ENCODE data around the gene RUBCN. TPM values are rescaled to one million over a fixed set of nuclear protein-coding genes. Genes with fewer than 3 reads are reported as not detected.
A peak's percentile ranks its signal among the peaks of the same experiment; 100 is the strongest.

The RUBCN gene
- total RNA-seq, 1 experiment from 2014 or later, result 37.9 TPM

DNA sequence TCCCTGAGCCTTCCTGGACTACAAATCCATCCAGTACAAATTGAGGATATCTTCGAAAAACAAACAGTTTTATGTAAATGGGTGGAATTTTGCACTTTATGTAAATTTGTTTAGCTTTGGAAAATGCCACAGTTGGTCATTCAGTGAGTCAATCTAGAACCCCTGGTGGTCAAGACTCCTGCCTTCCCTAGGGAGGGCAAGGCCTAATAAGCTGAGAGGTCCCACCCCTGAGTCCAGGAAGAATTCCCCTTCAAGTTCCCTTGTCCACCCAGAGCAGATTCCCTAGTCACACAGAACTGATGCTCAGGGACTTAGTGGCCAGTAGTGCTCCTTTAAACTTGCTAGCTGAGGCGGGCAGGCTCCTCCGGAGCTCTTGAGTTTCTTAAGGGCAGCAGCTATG is 6.1 kb upstream of the RUBCN start:
- Histone ChIP-seq H3K27me3 (ENCODE audit: control insufficient read depth, insufficient read depth, low read length) (no peaks in the 10 kb centered on the region), H3K27ac (ENCODE audit: low read length) (no peak overlapping the region), H3K9me3 (ENCODE audit: control insufficient read depth, insufficient read depth, low read depth, low read length) (no peaks in the 10 kb centered on the region), H3K36me3 (ENCODE audit: control insufficient read depth, insufficient read depth, low read length) (no peaks in the 10 kb centered on the region), H3K4me3 (ENCODE audit: low read depth in 2 of 2, low read length in 2 of 2) (no peak overlapping the region), H3K4me1 (ENCODE audit: control insufficient read depth, insufficient read depth, low read length) (peaks cover 7% of the 10 kb centered on the region)
- no peak for DNase-seq (ENCODE audit: low read depth, low spot score)
- intact Hi-C loops (cut with micrococcal nuclease; ENCODE audit: unreplicated experiment), result no loop called here
- peak; percentile 44; the same call in 1 of the 2 replicates for ATAC-seq
- ChIA-PET POLR2A (no interaction called here), CTCF (no interaction called here)
- TF ChIP-seq POLR2AphosphoS5 (IDR thresholded peaks at IDR 0.05; ENCODE audit: low read depth, low read length) (no peak), SIN3A (IDR thresholded peaks at IDR 0.05; ENCODE audit: borderline replicate concordance, insufficient read depth, low read depth, low read length) (no peak), TCF7L2 (IDR thresholded peaks at IDR 0.05; ENCODE audit: low read depth, low read length) (no peak)
- TF ChIP-seq, protein P1, sequence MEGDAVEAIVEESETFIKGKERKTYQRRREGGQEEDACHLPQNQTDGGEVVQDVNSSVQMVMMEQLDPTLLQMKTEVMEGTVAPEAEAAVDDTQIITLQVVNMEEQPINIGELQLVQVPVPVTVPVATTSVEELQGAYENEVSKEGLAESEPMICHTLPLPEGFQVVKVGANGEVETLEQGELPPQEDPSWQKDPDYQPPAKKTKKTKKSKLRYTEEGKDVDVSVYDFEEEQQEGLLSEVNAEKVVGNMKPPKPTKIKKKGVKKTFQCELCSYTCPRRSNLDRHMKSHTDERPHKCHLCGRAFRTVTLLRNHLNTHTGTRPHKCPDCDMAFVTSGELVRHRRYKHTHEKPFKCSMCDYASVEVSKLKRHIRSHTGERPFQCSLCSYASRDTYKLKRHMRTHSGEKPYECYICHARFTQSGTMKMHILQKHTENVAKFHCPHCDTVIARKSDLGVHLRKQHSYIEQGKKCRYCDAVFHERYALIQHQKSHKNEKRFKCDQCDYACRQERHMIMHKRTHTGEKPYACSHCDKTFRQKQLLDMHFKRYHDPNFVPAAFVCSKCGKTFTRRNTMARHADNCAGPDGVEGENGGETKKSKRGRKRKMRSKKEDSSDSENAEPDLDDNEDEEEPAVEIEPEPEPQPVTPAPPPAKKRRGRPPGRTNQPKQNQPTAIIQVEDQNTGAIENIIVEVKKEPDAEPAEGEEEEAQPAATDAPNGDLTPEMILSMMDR (IDR thresholded peaks at IDR 0.05), result no peak
- TF ChIP-seq, protein P2, sequence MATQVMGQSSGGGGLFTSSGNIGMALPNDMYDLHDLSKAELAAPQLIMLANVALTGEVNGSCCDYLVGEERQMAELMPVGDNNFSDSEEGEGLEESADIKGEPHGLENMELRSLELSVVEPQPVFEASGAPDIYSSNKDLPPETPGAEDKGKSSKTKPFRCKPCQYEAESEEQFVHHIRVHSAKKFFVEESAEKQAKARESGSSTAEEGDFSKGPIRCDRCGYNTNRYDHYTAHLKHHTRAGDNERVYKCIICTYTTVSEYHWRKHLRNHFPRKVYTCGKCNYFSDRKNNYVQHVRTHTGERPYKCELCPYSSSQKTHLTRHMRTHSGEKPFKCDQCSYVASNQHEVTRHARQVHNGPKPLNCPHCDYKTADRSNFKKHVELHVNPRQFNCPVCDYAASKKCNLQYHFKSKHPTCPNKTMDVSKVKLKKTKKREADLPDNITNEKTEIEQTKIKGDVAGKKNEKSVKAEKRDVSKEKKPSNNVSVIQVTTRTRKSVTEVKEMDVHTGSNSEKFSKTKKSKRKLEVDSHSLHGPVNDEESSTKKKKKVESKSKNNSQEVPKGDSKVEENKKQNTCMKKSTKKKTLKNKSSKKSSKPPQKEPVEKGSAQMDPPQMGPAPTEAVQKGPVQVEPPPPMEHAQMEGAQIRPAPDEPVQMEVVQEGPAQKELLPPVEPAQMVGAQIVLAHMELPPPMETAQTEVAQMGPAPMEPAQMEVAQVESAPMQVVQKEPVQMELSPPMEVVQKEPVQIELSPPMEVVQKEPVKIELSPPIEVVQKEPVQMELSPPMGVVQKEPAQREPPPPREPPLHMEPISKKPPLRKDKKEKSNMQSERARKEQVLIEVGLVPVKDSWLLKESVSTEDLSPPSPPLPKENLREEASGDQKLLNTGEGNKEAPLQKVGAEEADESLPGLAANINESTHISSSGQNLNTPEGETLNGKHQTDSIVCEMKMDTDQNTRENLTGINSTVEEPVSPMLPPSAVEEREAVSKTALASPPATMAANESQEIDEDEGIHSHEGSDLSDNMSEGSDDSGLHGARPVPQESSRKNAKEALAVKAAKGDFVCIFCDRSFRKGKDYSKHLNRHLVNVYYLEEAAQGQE (IDR thresholded peaks at IDR 0.05; ENCODE audit: insufficient read depth in 1 of 2, low read depth in 2 of 2, low read length in 1 of 2), result no peak
- in situ Hi-C loops (cut with HindIII; ENCODE audit: low pct_unique_long_range_greater_than_20kb, low sequenced_read_pairs), result no loop called here
- BruUV-seq (replicated peaks), result no TSS peak

DNA sequence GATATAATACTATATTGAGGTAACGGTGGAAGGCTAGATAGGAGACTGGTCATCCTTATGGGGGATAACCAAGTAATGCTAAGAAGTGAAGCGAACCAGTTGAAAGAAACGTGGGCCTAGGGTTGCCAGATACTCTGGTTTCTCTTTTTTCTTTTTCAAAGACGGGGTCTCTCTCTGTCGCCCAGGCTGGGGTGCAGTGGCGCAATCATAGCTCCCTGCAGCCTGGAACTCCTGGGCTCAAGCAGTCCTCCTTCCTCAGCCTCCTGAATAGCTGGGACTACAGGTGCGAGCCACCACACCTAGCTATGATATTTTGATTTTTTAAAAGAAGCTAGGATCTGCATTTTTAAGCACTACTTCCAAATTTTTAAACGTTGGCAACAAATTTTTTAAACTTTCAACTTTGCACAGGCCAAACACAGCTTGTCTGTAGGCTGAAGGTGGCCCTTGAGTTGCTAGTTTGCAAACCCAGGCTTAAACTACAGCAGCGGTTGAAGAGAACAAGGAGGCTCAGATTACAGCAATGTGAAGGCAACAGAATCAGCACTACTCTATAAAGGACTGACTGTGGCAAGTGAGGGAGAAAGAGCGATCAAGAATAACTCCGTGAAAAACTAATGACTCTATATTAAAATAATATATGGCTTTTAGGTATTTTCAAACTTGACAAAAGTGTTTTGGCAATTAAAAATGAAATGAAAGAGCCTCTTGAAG is 1.2 kb upstream of the RUBCN start:
- peak overlapping the region; percentile 90 for H3K27ac ChIP-seq (ENCODE audit: low read length)
- no peak for DNase-seq (ENCODE audit: low read depth, low spot score)
- no peak for TF ChIP-seq SIN3A (IDR thresholded peaks at IDR 0.05; ENCODE audit: borderline replicate concordance, insufficient read depth, low read depth, low read length)
- TF ChIP-seq TCF7L2 (IDR thresholded peaks at IDR 0.05; ENCODE audit: low read depth, low read length), result no peak
- TF ChIP-seq POLR2AphosphoS5 (IDR thresholded peaks at IDR 0.05; ENCODE audit: low read depth, low read length), result no peak
- H3K4me3 ChIP-seq (ENCODE audit: low read depth in 2 of 2, low read length in 2 of 2), result peak overlapping the region; percentile 67 to 98
- POLR2A ChIA-PET, result interaction anchor here (1.0 kb wide), 1 partner anchor 24 kb away, joined by 4 read pairs; no protein-coding TSS in a partner anchor
- H3K27me3 ChIP-seq (ENCODE audit: control insufficient read depth, insufficient read depth, low read length), result no peaks in the 10 kb centered on the region
- BruUV-seq (replicated peaks), result no TSS peak
- H3K4me1 ChIP-seq (ENCODE audit: control insufficient read depth, insufficient read depth, low read length), result peaks cover 23% of the 10 kb centered on the region
- in situ Hi-C loops (cut with HindIII; ENCODE audit: low pct_unique_long_range_greater_than_20kb, low sequenced_read_pairs) (loop anchor here (10.0 kb wide), 1 partner anchor 143 kb away; no protein-coding TSS in a partner anchor), intact Hi-C loops (cut with micrococcal nuclease; ENCODE audit: unreplicated experiment) (no loop called here)
- H3K36me3 ChIP-seq (ENCODE audit: control insufficient read depth, insufficient read depth, low read length), result no peaks in the 10 kb centered on the region
- ATAC-seq, result no peak
- H3K9me3 ChIP-seq (ENCODE audit: control insufficient read depth, insufficient read depth, low read depth, low read length), result no peaks in the 10 kb centered on the region
- CTCF ChIA-PET, result no interaction called here

DNA sequence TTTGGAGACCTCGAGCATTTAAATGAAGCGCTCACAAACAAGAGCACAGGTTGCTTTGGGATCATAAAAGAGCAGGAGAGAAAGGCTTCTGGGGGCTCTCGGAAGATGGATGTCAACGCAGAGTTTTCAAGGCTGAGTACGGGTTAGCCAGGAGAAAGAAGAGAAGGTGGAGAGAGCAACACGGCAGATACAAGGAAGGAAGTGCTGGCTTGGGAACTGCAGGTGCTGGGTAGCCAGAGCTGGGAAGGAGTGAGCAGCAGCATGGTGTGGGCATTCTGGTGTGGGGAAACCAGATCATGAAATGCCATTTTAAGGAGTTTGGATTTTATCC is 580 bp upstream of the RUBCN start:
- no peaks in the 10 kb centered on the region for H3K27me3 ChIP-seq (ENCODE audit: control insufficient read depth, insufficient read depth, low read length)
- no peak for TF ChIP-seq SIN3A (IDR thresholded peaks at IDR 0.05; ENCODE audit: borderline replicate concordance, insufficient read depth, low read depth, low read length)
- TF ChIP-seq, protein P1 (IDR thresholded peaks at IDR 0.05), result no peak
- TF ChIP-seq, protein P2 (IDR thresholded peaks at IDR 0.05; ENCODE audit: insufficient read depth in 1 of 2, low read depth in 2 of 2, low read length in 1 of 2), result no peak
- no peak for TF ChIP-seq TCF7L2 (IDR thresholded peaks at IDR 0.05; ENCODE audit: low read depth, low read length)
- TF ChIP-seq POLR2AphosphoS5 (IDR thresholded peaks at IDR 0.05; ENCODE audit: low read depth, low read length), result no peak
- peaks cover 23% of the 10 kb centered on the region for H3K4me1 ChIP-seq (ENCODE audit: control insufficient read depth, insufficient read depth, low read length)
- no peaks in the 10 kb centered on the region for H3K9me3 ChIP-seq (ENCODE audit: control insufficient read depth, insufficient read depth, low read depth, low read length)
- H3K27ac ChIP-seq (ENCODE audit: low read length), result peak overlapping the region; percentile 90
- ATAC-seq (peak; percentile 28), DNase-seq (ENCODE audit: low read depth, low spot score) (no peak)
- BruUV-seq (replicated peaks), result TSS peak; percentile 98
- ChIA-PET CTCF (no interaction called here), POLR2A (no interaction called here)
- in situ Hi-C loops (cut with HindIII; ENCODE audit: low pct_unique_long_range_greater_than_20kb, low sequenced_read_pairs), result loop anchor here (10.0 kb wide), 1 partner anchor 142 kb away; no protein-coding TSS in a partner anchor
- H3K36me3 ChIP-seq (ENCODE audit: control insufficient read depth, insufficient read depth, low read length), result no peaks in the 10 kb centered on the region
- intact Hi-C loops (cut with micrococcal nuclease; ENCODE audit: unreplicated experiment), result no loop called here
- peak overlapping the region; percentile 67 to 98 for H3K4me3 ChIP-seq (ENCODE audit: low read depth in 2 of 2, low read length in 2 of 2)

All from Panc1 (cell line).